NCI-H82 treated with DMSO at 0.1 percent for 48 hours (cell line): Measurements from ENCODE around the gene GPATCH3.
"Not testable (repeated sequence)": the region's sequence is repeated elsewhere in the genome, so short reads cannot be mapped to it uniquely, and the experiment has no call there.

ENCODE experiments used
- DNase-seq: peaks from one replicate; lab custom pipeline; 2025; ENCODE audit not compliant: unreplicated experiment; lab: John Stamatoyannopoulos, UW

Gene GPATCH3, protein sequence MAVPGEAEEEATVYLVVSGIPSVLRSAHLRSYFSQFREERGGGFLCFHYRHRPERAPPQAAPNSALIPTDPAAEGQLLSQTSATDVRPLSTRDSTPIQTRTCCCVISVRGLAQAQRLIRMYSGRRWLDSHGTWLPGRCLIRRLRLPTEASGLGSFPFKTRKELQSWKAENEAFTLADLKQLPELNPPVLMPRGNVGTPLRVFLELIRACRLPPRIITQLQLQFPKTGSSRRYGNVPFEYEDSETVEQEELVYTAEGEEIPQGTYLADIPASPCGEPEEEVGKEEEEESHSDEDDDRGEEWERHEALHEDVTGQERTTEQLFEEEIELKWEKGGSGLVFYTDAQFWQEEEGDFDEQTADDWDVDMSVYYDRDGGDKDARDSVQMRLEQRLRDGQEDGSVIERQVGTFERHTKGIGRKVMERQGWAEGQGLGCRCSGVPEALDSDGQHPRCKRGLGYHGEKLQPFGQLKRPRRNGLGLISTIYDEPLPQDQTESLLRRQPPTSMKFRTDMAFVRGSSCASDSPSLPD

DNA sequence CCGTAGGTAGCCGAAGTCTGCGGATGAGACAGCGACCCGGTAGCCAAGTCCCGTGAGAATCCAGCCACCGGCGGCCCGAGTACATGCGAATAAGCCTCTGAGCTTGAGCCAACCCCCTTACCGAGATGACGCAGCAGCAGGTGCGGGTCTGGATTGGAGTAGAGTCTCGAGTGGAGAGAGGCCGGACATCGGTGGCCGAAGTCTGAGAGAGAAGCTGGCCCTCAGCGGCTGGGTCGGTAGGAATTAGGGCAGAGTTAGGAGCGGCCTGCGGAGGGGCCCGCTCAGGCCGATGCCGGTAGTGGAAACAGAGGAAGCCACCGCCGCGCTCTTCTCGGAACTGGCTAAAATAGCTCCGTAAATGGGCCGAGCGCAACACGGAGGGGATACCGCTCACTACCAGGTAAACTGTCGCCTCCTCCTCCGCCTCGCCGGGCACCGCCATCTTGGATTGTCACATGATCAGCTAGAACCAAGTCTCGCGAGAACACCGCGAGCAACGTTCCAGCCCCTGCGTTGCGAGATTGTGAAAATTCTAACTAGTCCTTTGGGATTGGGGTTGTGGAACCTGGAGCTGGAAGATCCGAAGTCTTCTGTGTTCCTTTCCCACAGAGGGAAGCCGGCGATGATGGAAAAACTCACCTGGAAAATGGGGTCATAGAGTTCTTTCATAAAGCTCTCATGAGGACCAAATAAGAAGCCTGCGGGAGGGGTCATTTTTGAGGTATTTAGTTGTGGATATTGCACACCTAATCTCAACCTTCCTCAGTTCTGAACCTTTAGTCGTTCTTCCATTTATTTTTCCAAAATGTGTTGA, at the start of gene GPATCH3:
Gene GPATCH3, minus strand, starts transcription at position 467 of the 814 bp plus-strand sequence. Its CDS starts 25 bp downstream, at position 442.
- DNase-seq, result peak; percentile 88

DNA sequence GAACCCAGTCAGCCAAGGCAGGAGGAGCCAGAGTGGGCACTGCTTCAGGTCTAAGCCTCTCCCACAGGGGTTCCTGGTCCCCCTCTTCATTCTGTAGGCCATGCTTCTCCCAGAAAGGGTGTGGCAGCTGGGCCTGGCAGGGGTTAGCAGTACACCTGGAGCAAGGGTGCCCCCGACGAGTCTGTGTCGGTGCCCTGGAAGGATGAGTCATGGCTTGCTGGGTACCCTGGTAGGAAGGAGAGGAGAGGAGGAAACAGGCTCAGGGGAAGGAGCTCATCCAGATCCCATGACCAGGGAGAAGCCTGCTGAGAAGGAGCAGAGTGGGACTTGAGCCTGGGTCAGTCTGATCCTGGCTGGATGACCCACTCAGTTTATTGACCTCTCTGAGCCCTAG, 49.7 kb upstream of the GPATCH3 start:
- no peak for DNase-seq

GRCh38 chr1:26949266-26949925, 49.1 kb upstream of the GPATCH3 start:
- no peak for DNase-seq

- not testable (repeated sequence) for DNase-seq
These were observed 48.4 kb upstream of the GPATCH3 start for GRCh38 chr1:26948725-26949057.

DNA sequence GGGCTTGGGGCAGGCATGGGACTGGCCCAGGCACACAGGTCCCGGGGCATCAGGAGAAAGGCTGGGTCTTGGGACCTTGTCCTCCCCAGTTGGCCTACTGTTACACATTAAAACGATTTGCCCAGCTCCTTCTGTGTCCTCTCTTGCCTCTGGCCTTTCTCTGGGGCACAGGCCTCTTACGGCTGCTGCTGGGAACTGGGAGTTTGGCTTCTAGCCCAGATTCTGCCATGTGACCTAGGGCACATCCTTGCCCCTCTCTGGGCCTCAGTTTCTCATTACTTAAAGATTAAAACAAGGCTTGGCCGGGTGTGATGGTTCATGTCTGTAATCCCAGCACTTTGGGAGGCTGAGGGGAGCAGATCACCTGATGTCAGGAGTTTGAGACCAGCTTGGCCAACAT, 46.0 kb upstream of the GPATCH3 start:
- DNase-seq, result no peak

DNA sequence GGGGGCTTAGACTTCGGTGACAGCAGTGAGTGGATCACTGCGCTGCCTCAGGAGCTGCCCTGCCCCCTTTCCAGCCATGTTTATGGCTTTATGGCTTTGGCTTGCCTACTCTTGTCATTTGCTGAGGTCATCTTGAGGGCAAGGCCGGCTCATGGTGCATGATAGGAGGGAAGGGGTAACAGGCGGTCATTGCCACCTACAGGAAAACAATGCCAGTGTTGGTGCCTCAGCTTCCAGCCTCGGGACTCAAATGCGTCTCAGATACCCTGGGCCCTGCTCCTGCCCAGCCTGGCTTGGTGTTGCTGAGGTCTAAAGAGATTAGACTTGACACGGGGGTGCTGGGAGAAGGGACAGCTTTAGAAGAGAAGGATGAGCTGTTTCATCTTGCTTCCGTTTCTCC, 45.5 kb upstream of the GPATCH3 start:
- DNase-seq, result no peak

- no peak for DNase-seq
These were observed 44.9 kb upstream of the GPATCH3 start for GRCh38 chr1:26945138-26945537.

DNA sequence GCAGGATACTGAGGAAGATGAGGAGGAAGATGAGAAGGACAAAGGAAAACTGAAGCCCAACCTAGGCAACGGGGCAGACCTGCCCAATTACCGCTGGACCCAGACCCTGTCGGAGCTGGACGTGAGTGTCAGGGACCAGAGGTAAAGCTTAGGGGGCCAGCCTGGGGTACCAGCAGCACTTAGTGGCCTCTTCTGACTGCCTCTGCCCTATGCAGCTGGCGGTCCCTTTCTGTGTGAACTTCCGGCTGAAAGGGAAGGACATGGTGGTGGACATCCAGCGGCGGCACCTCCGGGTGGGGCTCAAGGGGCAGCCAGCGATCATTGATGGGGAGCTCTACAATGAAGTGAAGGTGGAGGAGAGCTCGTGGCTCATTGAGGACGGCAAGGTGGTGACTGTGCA, 42.4 kb upstream of the GPATCH3 start:
- DNase-seq, result no peak

DNA sequence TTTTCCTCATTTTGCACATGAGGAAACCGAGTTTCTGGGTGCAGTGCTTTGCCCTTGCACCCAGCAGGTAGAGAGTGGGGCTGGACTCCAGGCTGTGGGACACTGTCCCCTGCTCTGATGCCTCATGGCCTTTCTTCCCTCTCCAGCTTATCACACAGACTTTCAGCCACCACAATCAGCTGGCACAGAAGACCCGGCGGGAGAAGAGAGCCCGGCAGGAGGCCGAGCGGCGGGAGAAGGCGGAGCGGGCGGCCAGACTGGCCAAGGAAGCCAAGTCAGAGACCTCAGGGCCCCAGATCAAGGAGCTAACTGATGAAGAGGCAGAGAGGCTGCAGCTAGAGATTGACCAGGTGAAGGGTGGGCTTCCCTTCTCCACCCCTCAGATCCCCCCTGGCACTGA, 41.0 kb upstream of the GPATCH3 start:
- DNase-seq, result no peak

DNA sequence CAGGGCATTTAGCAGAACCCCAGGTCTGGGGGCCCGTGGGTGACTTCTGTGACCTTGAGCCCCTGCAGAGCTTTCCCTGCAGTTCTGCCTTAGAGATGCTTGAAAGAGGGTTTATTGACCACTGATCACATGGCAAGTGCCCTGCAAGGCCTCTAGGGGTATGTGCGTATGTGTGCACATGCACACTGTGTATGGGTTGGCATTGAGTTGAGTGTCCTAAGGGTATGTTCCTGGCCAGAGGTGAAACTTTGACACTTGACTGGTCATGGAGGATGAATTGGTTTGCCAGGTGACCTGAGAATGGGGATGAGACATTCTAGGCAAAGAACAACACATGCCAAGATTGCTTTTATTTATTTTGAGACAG, 38.4 kb upstream of the GPATCH3 start:
- DNase-seq, result no peak

- no peak for DNase-seq
These were observed 37.9 kb upstream of the GPATCH3 start for GRCh38 chr1:26938004-26938658.

- no peak for DNase-seq
These were observed 36.6 kb upstream of the GPATCH3 start for GRCh38 chr1:26936823-26937222.

- DNase-seq, result no peak
These were observed 32.3 kb upstream of the GPATCH3 start for GRCh38 chr1:26932531-26932930.

GRCh38 chr1:26923711-26924110, 23.4 kb upstream of the GPATCH3 start:
- DNase-seq, result no peak

DNA sequence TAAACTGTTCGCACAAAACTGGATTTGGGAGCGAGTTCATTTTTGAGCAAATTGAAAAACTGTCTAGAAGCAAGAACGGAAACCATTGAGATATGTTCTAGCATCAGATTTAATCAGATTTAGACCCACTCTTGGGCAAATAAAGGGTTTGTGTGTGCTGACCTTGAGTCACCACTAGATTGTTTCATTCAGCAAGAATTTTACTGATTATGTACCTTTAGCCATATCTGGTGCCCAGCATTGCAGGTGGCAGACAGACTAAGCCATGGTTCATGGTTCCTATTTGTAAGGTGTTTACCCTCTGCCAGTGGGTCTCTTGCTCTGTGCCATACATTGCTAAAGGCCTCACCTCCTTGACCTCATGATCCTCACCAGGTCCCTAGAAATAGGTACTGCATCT, 22.6 kb upstream of the GPATCH3 start:
- DNase-seq, result no peak

DNA sequence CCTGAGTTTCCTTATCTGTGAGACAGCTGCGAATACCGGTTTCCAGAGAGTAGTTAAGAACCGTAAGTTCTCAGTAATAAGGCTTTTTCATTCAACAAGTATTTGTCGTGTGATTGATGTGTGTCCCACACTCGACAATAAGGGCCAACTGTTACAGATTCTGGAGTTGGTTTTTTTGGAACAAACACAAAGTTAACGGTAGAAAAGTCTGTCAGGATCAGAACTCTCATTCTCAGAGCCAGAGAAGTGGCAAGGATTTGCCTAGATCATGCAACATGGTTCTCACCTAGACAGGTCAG, 22.1 kb upstream of the GPATCH3 start:
- DNase-seq, result no peak

- DNase-seq, result peak; percentile 90
These were observed 21.5 kb upstream of the GPATCH3 start, which contains the start of gene NUDC for GRCh38 chr1:26921540-26922430. NUDC (plus strand) TSS chr1:26921743; CDS start chr1:26921849, 106 bp downstream.

- DNase-seq, result no peak
These were observed 20.9 kb upstream of the GPATCH3 start for GRCh38 chr1:26921126-26921539.

DNA sequence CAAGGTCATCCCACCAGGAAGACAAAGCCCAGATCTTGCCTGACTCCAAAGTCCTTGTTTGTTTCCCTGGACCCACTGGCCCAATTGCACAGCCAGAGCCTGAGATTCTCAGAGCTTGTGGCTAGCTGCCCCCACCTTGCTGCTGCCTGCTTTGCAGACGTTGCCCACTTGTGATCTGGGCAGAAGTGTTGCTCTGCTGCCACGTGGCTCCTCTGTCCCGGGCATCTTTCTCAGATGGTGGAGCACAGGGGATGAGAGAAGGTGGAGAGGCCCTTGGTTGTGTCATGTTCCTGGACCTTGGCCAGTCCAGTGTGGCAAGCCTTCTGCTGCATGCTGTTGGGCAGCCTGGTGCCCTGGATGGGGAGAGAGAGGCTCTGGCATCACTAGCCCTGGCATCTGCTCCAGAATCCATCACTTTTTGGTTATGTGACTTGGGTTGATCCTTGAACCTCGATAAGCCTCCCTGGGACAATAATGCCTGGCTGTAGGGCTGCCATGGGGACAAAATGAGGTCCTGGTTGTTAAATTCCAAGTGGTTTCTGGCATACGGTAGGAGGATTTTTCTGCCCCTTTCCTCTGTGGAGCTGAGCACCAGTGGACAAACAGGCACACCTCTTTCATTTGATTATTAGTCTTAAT, 15.1 kb upstream of the GPATCH3 start:
- no peak for DNase-seq
